GM21619 (cell line): ENCODE measurements around the gene ACTA2.

Source experiments
- ATAC-seq: cut with Tn5 transposase; IDR thresholded peaks from one replicate; pipeline ENCODE4 v1.9.1; 2021; ENCODE audit not compliant: unreplicated experiment

The ACTA2 gene

DNA sequence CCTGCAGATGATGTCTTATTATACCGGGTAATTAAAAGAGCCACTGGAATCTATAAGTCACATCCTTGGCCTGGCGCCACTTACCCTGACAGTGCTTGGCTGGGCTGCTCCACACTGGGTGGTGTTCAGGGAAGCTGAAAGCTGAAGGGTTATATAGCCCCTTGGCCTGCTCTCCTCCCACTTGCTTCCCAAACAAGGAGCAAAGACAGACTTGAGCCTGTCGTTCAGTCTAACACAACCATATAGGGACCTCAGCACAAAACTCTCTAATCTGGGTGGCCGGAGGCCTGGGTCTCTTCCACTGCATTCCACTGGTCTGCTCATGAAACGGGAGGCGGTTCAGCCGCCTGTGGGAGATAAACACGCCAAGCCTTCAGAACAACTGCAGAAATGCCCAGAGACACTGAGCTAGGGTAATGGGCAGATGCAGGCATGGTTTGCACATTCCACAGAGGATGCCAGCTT, at the start of gene ACTA2:
Gene ACTA2, minus strand, starts transcription at position 127 of the 465 bp plus-strand sequence. CDS start 3,843 bp downstream, outside the sequence.
- no peak for ATAC-seq

DNA sequence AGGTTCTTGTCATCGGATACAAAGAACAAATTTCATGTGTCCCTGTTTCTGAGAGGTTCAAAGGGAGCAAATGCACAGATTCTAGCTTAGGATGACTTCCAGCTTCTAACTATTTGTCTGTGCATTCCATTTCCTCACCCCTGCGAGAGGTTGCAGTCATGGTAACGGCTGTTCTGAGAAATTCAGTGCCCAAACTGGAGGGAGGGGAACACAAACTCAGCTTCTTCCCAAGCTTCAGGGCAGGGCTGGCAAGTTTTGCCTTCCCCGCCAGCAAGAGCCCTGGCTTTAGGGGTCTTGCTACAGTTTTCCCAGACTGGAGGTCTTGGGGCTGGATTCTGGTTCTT, 49.1 kb upstream of the ACTA2 start:
- no peak for ATAC-seq

GRCh38 chr10:89001024-89001728, 48.6 kb upstream of the ACTA2 start:
- peak; percentile 46 for ATAC-seq

GRCh38 chr10:88999625-89000024, 47.1 kb upstream of the ACTA2 start:
- no peak for ATAC-seq

DNA sequence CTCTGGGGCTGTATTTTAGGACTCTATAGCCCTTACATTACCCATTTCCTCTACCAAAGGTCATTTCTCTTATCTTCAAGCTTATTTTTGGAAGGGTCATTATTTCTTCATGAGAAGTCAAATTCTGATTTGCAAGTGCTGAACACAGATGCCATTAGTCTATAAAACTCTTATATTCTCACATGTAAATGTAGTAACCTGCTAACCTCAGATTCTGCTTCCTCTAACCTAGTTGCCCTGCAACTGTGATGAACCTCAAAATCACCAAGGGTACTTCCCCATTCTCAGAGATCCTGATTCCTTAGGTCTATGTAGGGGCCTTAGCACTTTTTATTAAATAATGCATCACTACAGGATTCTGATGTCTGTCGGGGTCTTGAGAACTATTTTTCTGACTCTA, 44.4 kb upstream of the ACTA2 start:
- ATAC-seq: peak; percentile 55

DNA sequence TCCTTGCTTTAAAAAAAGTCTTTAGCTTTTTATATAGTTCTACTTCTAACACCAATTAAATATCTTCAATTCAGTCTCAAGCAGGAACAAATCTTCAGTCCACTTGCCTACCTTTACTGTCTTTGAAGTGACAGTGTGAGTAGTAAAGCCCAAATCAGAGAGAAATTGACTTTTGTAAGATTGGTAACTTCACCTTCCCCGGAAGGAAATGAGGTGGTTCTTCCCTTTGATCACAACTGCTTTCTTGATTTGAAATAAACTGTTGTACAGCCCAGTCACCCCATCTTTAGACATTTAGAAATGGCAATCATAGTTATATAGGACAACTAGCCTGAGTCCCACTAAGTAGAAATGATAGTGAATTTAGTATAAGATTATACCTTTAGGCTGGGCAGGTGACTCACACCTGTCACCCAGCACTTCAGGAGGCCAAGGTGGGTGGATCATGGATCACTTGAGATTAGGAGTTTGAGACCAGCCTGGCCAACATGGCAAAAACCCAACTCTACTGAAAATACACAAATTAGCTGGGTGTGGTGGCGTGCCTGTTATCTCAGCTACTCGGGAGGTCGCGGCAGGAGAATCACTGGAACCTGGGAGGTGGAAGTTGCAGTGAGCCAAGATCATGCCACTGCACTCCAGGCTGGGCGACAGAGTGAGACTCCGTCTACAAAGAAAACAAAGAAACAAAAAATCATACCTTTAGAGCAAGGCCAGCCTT, 42.7 kb upstream of the ACTA2 start:
- ATAC-seq: no peak

- no peak for ATAC-seq
These were observed 41.4 kb upstream of the ACTA2 start for GRCh38 chr10:88994019-88994418.

- ATAC-seq: no peak
These were observed 40.5 kb upstream of the ACTA2 start for GRCh38 chr10:88992921-88993524.

DNA sequence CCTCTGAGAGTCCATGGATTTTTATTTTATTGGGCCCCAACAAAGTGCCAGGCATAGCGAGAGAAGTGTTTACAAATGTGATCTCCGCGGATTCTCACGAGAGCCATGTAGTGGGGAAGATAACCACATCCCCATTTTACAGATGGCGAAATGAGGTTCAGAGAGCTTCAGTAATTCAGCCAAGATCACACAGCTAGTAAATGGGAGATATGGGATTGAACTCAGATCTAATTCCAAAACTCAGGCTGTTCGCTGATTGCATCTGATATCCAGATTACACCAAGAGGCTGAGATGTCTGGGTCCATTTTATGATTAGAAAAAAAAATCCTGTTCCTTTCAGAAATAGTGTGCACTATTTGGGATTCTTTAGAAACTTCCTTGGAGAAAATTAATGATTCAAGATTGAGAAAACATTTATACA, 39.3 kb upstream of the ACTA2 start:
- ATAC-seq: no peak

- peak; percentile 28 for ATAC-seq
These were observed 38.8 kb upstream of the ACTA2 start for GRCh38 chr10:88991161-88991898.

- peak; percentile 65 for ATAC-seq
These were observed 38.0 kb upstream of the ACTA2 start, which contains the start of gene FAS for GRCh38 chr10:88990384-88991160. FAS (plus strand) TSS chr10:88990798; CDS start chr10:88990877, 79 bp downstream.

- ATAC-seq: peak; percentile 21
These were observed 37.3 kb upstream of the ACTA2 start for GRCh38 chr10:88989824-88990383.

- ATAC-seq: no peak
These were observed 36.9 kb upstream of the ACTA2 start for GRCh38 chr10:88989423-88989822.

DNA sequence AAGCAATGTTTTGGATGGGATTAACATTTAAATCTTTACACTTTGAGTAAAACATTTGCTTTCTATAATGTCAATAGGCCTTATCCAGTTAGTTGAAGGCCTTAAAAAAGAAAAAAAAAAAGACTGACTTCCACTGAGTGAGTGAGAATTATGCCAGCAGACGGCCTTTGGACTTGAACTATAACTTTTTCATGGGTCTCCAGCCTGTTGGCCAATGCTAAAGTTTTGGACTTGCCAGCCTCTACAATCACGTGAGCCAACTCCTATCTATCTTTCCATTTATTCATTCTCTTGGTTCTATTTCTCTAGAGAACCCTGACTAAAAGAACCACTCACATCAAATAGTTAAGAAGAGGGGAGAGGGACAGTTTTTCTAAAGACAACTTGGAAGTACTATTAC, 35.3 kb upstream of the ACTA2 start:
- no peak for ATAC-seq

GRCh38 chr10:88987243-88987725, 34.7 kb upstream of the ACTA2 start:
- ATAC-seq: no peak

DNA sequence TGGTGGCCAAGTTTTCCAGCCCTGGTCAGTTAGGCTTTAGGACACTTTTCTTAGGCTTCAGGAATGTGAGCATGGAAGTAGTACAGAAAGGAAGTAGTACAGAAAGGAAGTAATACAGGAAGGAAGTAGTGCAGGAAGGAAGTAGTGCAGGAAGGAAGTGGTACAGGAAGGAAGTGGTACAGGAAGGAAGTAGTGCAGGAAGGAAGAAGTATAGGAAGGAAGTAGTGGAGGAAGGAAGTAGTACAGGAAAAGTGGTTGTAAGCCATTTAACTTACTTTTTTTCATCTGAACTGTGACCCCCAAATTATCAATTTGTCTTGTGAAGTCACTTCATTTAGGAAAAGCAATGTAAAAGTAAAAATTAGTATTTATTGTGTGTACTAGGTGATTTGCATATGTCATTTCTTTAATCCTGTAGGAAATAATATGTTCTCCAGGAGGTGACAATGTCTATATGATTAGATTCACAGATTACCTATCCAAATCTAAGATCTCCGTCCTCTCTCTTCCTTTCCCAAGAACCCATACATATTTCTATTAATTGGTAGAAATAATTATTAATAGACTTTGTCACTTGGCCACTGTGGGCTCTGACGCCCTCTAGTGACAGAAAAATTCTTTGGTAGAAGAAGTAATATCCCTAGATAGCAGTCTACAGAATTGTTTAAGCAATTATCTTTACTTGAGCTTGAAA, 34.1 kb upstream of the ACTA2 start:
- no peak for ATAC-seq

DNA sequence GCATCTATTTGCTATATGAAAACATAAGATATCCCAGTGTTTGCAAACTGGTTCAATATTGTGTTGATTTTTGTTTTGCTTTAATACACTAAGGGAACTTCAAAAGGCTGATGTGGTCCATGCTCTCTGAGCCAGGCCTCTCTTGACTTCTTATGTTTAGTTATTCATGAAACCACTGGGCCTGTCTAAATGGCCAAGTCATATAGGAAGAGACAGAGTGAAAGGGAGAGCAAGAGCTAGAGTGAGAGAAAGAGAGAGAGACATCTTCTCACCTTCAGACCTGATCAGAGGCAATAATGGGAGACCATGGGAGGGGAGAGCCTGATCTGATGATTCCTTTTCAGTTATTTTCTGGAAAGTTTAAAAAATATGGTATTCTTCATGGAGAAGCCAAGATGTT, 32.0 kb upstream of the ACTA2 start:
- no peak for ATAC-seq

DNA sequence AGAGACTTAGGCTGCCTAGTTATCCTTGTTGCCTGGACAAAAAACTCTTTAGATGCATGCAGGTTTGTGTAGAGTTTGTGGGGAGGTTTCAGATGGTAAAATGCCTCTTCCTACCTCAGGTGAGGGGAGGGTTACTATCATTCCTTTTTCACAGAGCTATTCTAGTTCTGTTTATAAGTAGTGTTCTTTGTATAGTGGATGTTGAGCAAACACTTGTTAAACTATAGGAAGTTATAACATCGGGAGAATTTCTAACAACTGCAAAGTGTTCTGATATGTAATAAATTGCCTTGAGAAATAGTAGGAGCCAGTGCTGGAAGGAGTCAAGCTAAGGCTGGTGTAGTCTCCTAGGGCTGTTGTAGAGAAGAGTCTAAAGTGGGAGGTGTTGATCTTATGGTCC, 31.4 kb upstream of the ACTA2 start:
- ATAC-seq: no peak

- no peak for ATAC-seq
These were observed 30.6 kb upstream of the ACTA2 start for GRCh38 chr10:88983206-88983605.
